ENCODE data around the gene NKD1.
"Not testable (repeated sequence)": the region's sequence is repeated elsewhere in the genome, so short reads cannot be mapped to it uniquely, and the experiment has no call there.

The NKD1 gene

GRCh38 chr16:50572700-50573099 lies 24.5 kb downstream of the NKD1 start:
- Mint-ChIP-seq H3K4me1 (no peaks in the 10 kb centered on the region), H3K27ac (ENCODE audit: low read depth) (no peak overlapping the region), H3K36me3 (ENCODE audit: insufficient read depth) (no peaks in the 10 kb centered on the region), H3K27me3 (no peaks in the 10 kb centered on the region), H3K9me3 (no peaks in the 10 kb centered on the region), H3K4me3 (no peak overlapping the region)
- no peak for DNase-seq (ENCODE audit: low spot score in 2 of 2)
- no peak for ATAC-seq (replicated peaks; ENCODE audit: extremely low read depth, poor library complexity, severe bottlenecking)

DNA sequence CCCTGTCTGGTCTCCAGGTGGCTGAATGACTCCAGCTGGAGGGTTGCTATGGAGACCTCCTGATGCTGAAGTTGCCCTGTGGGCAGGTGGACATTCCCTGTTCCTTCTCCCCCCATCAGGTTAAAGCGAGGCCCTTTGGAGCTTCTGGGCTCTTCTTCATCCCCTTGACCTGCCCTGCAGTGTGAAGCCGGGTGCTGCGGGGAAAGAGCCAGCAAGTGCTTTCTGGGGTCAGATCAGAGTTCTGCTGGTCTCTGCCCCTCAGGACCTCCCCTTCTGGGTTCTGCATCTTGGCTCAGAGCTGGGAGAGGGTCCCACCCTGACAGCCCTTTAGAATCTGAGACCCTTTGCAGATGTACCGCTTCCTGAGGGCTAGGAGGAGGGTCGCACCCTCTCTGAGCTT lies 25.1 kb downstream of the NKD1 start:
- ATAC-seq (replicated peaks; ENCODE audit: extremely low read depth, poor library complexity, severe bottlenecking) (no peak), DNase-seq (ENCODE audit: low spot score in 2 of 2) (no peak)
- Mint-ChIP-seq H3K9me3 (no peaks in the 10 kb centered on the region), H3K4me1 (no peaks in the 10 kb centered on the region), H3K36me3 (ENCODE audit: insufficient read depth) (no peaks in the 10 kb centered on the region), H3K27me3 (no peaks in the 10 kb centered on the region), H3K27ac (ENCODE audit: low read depth) (no peak overlapping the region), H3K4me3 (no peak overlapping the region)

GRCh38 chr16:50573947-50574744 lies 25.9 kb downstream of the NKD1 start:
- ATAC-seq (replicated peaks; ENCODE audit: extremely low read depth, poor library complexity, severe bottlenecking), result no peak
- H3K4me3 Mint-ChIP-seq, result no peak overlapping the region
- no peaks in the 10 kb centered on the region for H3K9me3 Mint-ChIP-seq
- DNase-seq (ENCODE audit: low spot score in 2 of 2), result no peak
- no peak overlapping the region for H3K27ac Mint-ChIP-seq (ENCODE audit: low read depth)
- H3K4me1 Mint-ChIP-seq, result no peaks in the 10 kb centered on the region
- no peaks in the 10 kb centered on the region for H3K36me3 Mint-ChIP-seq (ENCODE audit: insufficient read depth)
- no peaks in the 10 kb centered on the region for H3K27me3 Mint-ChIP-seq

- Mint-ChIP-seq H3K27me3 (no peaks in the 10 kb centered on the region), H3K36me3 (ENCODE audit: insufficient read depth) (no peaks in the 10 kb centered on the region), H3K27ac (ENCODE audit: low read depth) (no peak overlapping the region), H3K4me1 (no peaks in the 10 kb centered on the region), H3K9me3 (peaks cover 2% of the 10 kb centered on the region), H3K4me3 (no peak overlapping the region)
- DNase-seq (ENCODE audit: low spot score in 2 of 2) (no peak), ATAC-seq (replicated peaks; ENCODE audit: extremely low read depth, poor library complexity, severe bottlenecking) (no peak)
Observed at GRCh38 chr16:50574745-50575136, 26.5 kb downstream of the NKD1 start.

DNA sequence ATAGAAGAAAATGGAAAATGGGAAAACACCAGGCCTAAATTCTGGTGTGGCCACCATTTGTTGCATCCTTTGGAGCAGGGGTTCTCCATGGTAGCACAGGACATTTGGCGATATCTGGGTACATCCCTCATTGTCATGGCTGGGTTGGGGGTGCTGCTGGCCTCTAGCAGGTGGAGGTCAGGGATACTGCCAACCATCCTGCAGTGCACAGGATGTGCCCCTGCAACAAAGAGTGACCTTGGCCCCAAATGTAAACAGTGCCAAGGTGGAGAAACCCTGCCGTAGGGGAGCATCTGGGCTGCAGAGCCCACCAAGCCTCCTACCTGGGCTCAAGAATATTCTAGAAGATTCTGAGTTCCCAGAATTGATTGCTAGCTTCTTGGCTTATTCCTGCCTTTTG lies 27.5 kb downstream of the NKD1 start:
- H3K27ac Mint-ChIP-seq (ENCODE audit: low read depth), result no peak overlapping the region

GRCh38 chr16:50576403-50577113 lies 28.4 kb downstream of the NKD1 start:
- no peaks in the 10 kb centered on the region for H3K27me3 Mint-ChIP-seq
- no peaks in the 10 kb centered on the region for H3K4me1 Mint-ChIP-seq
- ATAC-seq (replicated peaks; ENCODE audit: extremely low read depth, poor library complexity, severe bottlenecking), result no peak
- H3K4me3 Mint-ChIP-seq, result no peak overlapping the region
- peaks cover 4% of the 10 kb centered on the region for H3K9me3 Mint-ChIP-seq
- no peaks in the 10 kb centered on the region for H3K36me3 Mint-ChIP-seq (ENCODE audit: insufficient read depth)
- DNase-seq (ENCODE audit: low spot score in 2 of 2), result no peak
- peak overlapping the region; percentile 0 for H3K27ac Mint-ChIP-seq (ENCODE audit: low read depth)

More for the DNA sequence above, 27.5 kb downstream of the NKD1 start:
- Mint-ChIP-seq H3K4me3 (no peak overlapping the region), H3K4me1 (no peaks in the 10 kb centered on the region), H3K9me3 (peaks cover 4% of the 10 kb centered on the region), H3K27me3 (no peaks in the 10 kb centered on the region), H3K36me3 (ENCODE audit: insufficient read depth) (no peaks in the 10 kb centered on the region)
- no peak for DNase-seq (ENCODE audit: low spot score in 2 of 2)
- no peak for ATAC-seq (replicated peaks; ENCODE audit: extremely low read depth, poor library complexity, severe bottlenecking)

- H3K4me3 Mint-ChIP-seq, result no peak overlapping the region
- no peaks in the 10 kb centered on the region for H3K4me1 Mint-ChIP-seq
- no peak overlapping the region for H3K27ac Mint-ChIP-seq (ENCODE audit: low read depth)
- DNase-seq (ENCODE audit: low spot score in 2 of 2), result no peak
- H3K36me3 Mint-ChIP-seq (ENCODE audit: insufficient read depth), result peaks cover under 1% of the 10 kb centered on the region
- peaks cover 4% of the 10 kb centered on the region for H3K9me3 Mint-ChIP-seq
- no peak for ATAC-seq (replicated peaks; ENCODE audit: extremely low read depth, poor library complexity, severe bottlenecking)
- no peaks in the 10 kb centered on the region for H3K27me3 Mint-ChIP-seq
Observed at GRCh38 chr16:50578137-50578536, 29.9 kb downstream of the NKD1 start.

DNA sequence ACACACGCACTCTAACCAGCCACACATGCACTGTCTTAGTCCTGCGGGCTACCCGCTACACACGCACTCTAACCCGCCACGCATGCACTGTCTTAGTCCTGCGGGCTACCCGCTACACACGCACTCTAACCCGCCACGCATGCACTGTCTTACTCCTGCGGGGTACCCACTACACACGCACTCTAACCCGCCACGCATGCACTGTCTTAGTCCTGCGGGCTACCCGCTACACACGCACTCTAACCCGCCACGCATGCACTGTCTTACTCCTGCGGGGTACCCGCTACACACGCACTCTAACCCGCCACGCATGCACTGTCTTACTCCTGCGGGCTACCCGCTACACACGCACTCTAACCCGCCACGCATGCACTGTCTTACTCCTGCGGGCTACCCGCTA lies 31.2 kb downstream of the NKD1 start:
- H3K9me3 Mint-ChIP-seq; H3K4me1 Mint-ChIP-seq; H3K4me3 Mint-ChIP-seq; H3K36me3 Mint-ChIP-seq (ENCODE audit: insufficient read depth); H3K27ac Mint-ChIP-seq (ENCODE audit: low read depth); ATAC-seq (replicated peaks; ENCODE audit: extremely low read depth, poor library complexity, severe bottlenecking); DNase-seq (ENCODE audit: low spot score in 2 of 2); H3K27me3 Mint-ChIP-seq: not testable (repeated sequence)

DNA sequence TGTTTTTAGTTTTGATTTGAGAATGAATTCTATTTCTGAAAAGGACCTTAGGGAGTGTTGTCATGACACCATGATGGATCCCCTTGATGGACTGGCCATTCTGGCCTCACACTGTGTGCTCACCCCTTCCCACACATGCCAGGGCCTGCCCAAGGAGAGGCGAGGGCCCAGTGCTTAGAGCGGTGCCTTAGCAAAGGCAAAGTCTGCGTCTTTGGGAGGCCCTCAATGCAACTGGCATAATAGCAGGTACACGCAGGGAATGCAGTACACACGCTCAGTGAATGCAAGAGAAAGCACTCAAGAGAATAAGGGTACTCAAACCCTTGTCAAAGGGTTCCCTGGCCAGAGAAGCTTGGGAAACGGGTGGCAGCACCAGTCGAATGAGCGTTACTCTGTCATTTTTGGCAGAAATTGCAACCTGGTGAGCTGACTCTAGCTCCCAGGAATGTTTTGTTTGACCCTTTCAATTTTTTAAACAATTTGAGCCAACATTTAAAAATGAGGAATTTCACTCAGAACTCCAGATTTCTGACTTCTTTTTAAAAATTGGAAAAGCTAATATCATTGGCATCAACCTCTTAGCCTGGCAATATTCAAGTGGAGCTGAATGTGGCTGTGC lies 32.1 kb downstream of the NKD1 start:
- Mint-ChIP-seq H3K4me1 (no peaks in the 10 kb centered on the region), H3K27me3 (no peaks in the 10 kb centered on the region), H3K27ac (ENCODE audit: low read depth) (no peak overlapping the region), H3K9me3 (peaks cover 4% of the 10 kb centered on the region), H3K36me3 (ENCODE audit: insufficient read depth) (peaks cover 3% of the 10 kb centered on the region), H3K4me3 (no peak overlapping the region)
- no peak for DNase-seq (ENCODE audit: low spot score in 2 of 2)
- ATAC-seq (replicated peaks; ENCODE audit: extremely low read depth, poor library complexity, severe bottlenecking), result no peak

GRCh38 chr16:50581845-50582244 lies 33.6 kb downstream of the NKD1 start:
- peaks cover 4% of the 10 kb centered on the region for H3K9me3 Mint-ChIP-seq
- H3K36me3 Mint-ChIP-seq (ENCODE audit: insufficient read depth), result peaks cover 3% of the 10 kb centered on the region
- H3K27me3 Mint-ChIP-seq, result no peaks in the 10 kb centered on the region
- DNase-seq (ENCODE audit: low spot score in 2 of 2) (no peak), ATAC-seq (replicated peaks; ENCODE audit: extremely low read depth, poor library complexity, severe bottlenecking) (no peak)
- H3K27ac Mint-ChIP-seq (ENCODE audit: low read depth), result no peak overlapping the region
- H3K4me3 Mint-ChIP-seq, result no peak overlapping the region
- H3K4me1 Mint-ChIP-seq, result no peaks in the 10 kb centered on the region

- no peak overlapping the region for H3K4me3 Mint-ChIP-seq
- ATAC-seq (replicated peaks; ENCODE audit: extremely low read depth, poor library complexity, severe bottlenecking) (no peak), DNase-seq (ENCODE audit: low spot score in 2 of 2) (no peak)
- H3K4me1 Mint-ChIP-seq, result no peaks in the 10 kb centered on the region
- H3K27ac Mint-ChIP-seq (ENCODE audit: low read depth), result no peak overlapping the region
- H3K36me3 Mint-ChIP-seq (ENCODE audit: insufficient read depth), result peaks cover 3% of the 10 kb centered on the region
- no peaks in the 10 kb centered on the region for H3K27me3 Mint-ChIP-seq
- H3K9me3 Mint-ChIP-seq, result peaks cover 4% of the 10 kb centered on the region
Observed at GRCh38 chr16:50583211-50583610, 35.0 kb downstream of the NKD1 start.

- ATAC-seq (replicated peaks; ENCODE audit: extremely low read depth, poor library complexity, severe bottlenecking) (no peak), DNase-seq (ENCODE audit: low spot score in 2 of 2) (no peak)
- Mint-ChIP-seq H3K4me1 (peaks cover 5% of the 10 kb centered on the region), H3K4me3 (no peak overlapping the region), H3K27me3 (no peaks in the 10 kb centered on the region), H3K9me3 (peaks cover 4% of the 10 kb centered on the region), H3K27ac (ENCODE audit: low read depth) (no peak overlapping the region), H3K36me3 (ENCODE audit: insufficient read depth) (peaks cover 5% of the 10 kb centered on the region)
Observed at GRCh38 chr16:50584033-50584722, 36.0 kb downstream of the NKD1 start.

Data from central memory CD8-positive, alpha-beta T cell (primary cell).